IPS-18a (cell line): ENCODE data around the gene FGF22.

Experiments used
- H3K27ac ChIP-seq: one replicate; pipeline ENCODE4 v1.5.1; 2013; ENCODE audit warnings: low read length
- H3K27me3 ChIP-seq: one replicate; pipeline ENCODE4 v1.6.1; 2013; ENCODE audit warnings: mild to moderate bottlenecking, low read length; ENCODE audit not compliant: control insufficient read depth, insufficient read depth
- H3K36me3 ChIP-seq: one replicate; pipeline ENCODE4 v1.6.1; 2013; ENCODE audit warnings: low read depth, low read length; ENCODE audit not compliant: control insufficient read depth
- H3K4me1 ChIP-seq: one replicate; pipeline ENCODE4 v1.6.1; 2013; ENCODE audit warnings: low read depth, low read length; ENCODE audit not compliant: control insufficient read depth
- H3K4me3 ChIP-seq: one replicate; pipeline ENCODE4 v1.5.1; 2013; ENCODE audit warnings: low read length
- H3K9ac ChIP-seq: one replicate; pipeline ENCODE4 v1.6.1; 2013; ENCODE audit warnings: mild to moderate bottlenecking, low read length, moderate library complexity
- H3K9me3 ChIP-seq: one replicate; pipeline ENCODE4 v1.6.1; 2013; ENCODE audit warnings: low read depth, low read length; ENCODE audit not compliant: control insufficient read depth

FGF22 gene

GRCh38 chr19:648904-649801 lies 9.5 kb downstream of the FGF22 start:
- H3K9me3 ChIP-seq, result no peaks in the 10 kb centered on the region
- peaks cover 27% of the 10 kb centered on the region for H3K36me3 ChIP-seq

GRCh38 chr19:650121-650520 lies 10.4 kb downstream of the FGF22 start:
- Histone ChIP-seq H3K4me3 (no peak overlapping the region), H3K9ac (no peak overlapping the region), H3K9me3 (no peaks in the 10 kb centered on the region), H3K27ac (no peak overlapping the region), H3K36me3 (peaks cover 25% of the 10 kb centered on the region), H3K4me1 (no peaks in the 10 kb centered on the region), H3K27me3 (no peaks in the 10 kb centered on the region)

More at GRCh38 chr19:648904-649801, 9.5 kb downstream of the FGF22 start:
- Histone ChIP-seq H3K4me3 (no peak overlapping the region), H3K9ac (no peak overlapping the region), H3K4me1 (no peaks in the 10 kb centered on the region), H3K27ac (no peak overlapping the region), H3K27me3 (no peaks in the 10 kb centered on the region)

- Histone ChIP-seq H3K27ac (no peak overlapping the region), H3K4me3 (no peak overlapping the region), H3K36me3 (peaks cover 24% of the 10 kb centered on the region), H3K9ac (no peak overlapping the region), H3K9me3 (no peaks in the 10 kb centered on the region), H3K27me3 (no peaks in the 10 kb centered on the region), H3K4me1 (no peaks in the 10 kb centered on the region)
Observed at GRCh38 chr19:651114-651818, 11.6 kb downstream of the FGF22 start.

GRCh38 chr19:651991-652390 lies 12.3 kb downstream of the FGF22 start:
- H3K9ac ChIP-seq, result no peak overlapping the region

GRCh38 chr19:652467-653389 lies 13.0 kb downstream of the FGF22 start:
- Histone ChIP-seq H3K9me3 (no peaks in the 10 kb centered on the region), H3K9ac (no peak overlapping the region), H3K4me3 (no peak overlapping the region), H3K27ac (no peak overlapping the region), H3K4me1 (no peaks in the 10 kb centered on the region), H3K36me3 (peaks cover 17% of the 10 kb centered on the region), H3K27me3 (no peaks in the 10 kb centered on the region)

More at GRCh38 chr19:651991-652390, 12.3 kb downstream of the FGF22 start:
- H3K27ac ChIP-seq, result no peak overlapping the region
- H3K4me1 ChIP-seq, result no peaks in the 10 kb centered on the region
- no peaks in the 10 kb centered on the region for H3K9me3 ChIP-seq
- no peak overlapping the region for H3K4me3 ChIP-seq
- peaks cover 20% of the 10 kb centered on the region for H3K36me3 ChIP-seq
- no peaks in the 10 kb centered on the region for H3K27me3 ChIP-seq

- Histone ChIP-seq H3K9me3 (no peaks in the 10 kb centered on the region), H3K4me1 (no peaks in the 10 kb centered on the region), H3K27ac (no peak overlapping the region), H3K27me3 (no peaks in the 10 kb centered on the region), H3K36me3 (peaks cover 16% of the 10 kb centered on the region), H3K9ac (no peak overlapping the region), H3K4me3 (no peak overlapping the region)
Observed at GRCh38 chr19:653425-653824, 13.7 kb downstream of the FGF22 start.

GRCh38 chr19:655691-656090 lies 16.0 kb downstream of the FGF22 start:
- no peaks in the 10 kb centered on the region for H3K27me3 ChIP-seq
- no peaks in the 10 kb centered on the region for H3K9me3 ChIP-seq
- H3K36me3 ChIP-seq, result peaks cover 6% of the 10 kb centered on the region
- no peak overlapping the region for H3K4me3 ChIP-seq
- H3K27ac ChIP-seq, result no peak overlapping the region
- H3K4me1 ChIP-seq, result no peaks in the 10 kb centered on the region
- H3K9ac ChIP-seq, result no peak overlapping the region

GRCh38 chr19:656751-657559 lies 17.3 kb downstream of the FGF22 start:
- no peak overlapping the region for H3K4me3 ChIP-seq
- no peak overlapping the region for H3K27ac ChIP-seq
- no peaks in the 10 kb centered on the region for H3K4me1 ChIP-seq
- no peaks in the 10 kb centered on the region for H3K36me3 ChIP-seq
- no peak overlapping the region for H3K9ac ChIP-seq
- no peaks in the 10 kb centered on the region for H3K9me3 ChIP-seq
- H3K27me3 ChIP-seq, result no peaks in the 10 kb centered on the region

- H3K36me3 ChIP-seq, result no peaks in the 10 kb centered on the region
- H3K9ac ChIP-seq, result no peak overlapping the region
- H3K27me3 ChIP-seq, result no peaks in the 10 kb centered on the region
- H3K27ac ChIP-seq, result no peak overlapping the region
- no peaks in the 10 kb centered on the region for H3K4me1 ChIP-seq
- H3K4me3 ChIP-seq, result no peak overlapping the region
- no peaks in the 10 kb centered on the region for H3K9me3 ChIP-seq
Observed at GRCh38 chr19:657611-658010, 17.9 kb downstream of the FGF22 start.

- Histone ChIP-seq H3K4me3 (no peak overlapping the region), H3K27me3 (no peaks in the 10 kb centered on the region), H3K27ac (no peak overlapping the region), H3K9me3 (no peaks in the 10 kb centered on the region), H3K36me3 (no peaks in the 10 kb centered on the region), H3K4me1 (no peaks in the 10 kb centered on the region), H3K9ac (no peak overlapping the region)
Observed at GRCh38 chr19:658059-658839, 18.6 kb downstream of the FGF22 start.
